ENCODE data around the gene SOX18. TPM values are rescaled to one million over a fixed set of nuclear protein-coding genes. Genes with fewer than 3 reads are reported as not detected.

The SOX18 gene
- total and polyA plus RNA-seq, 2 of the 13 experiments (the other 11 are each of a cell fraction or from before 2014, with no cell fraction given), result 1.6 to 1.9 TPM

DNA sequence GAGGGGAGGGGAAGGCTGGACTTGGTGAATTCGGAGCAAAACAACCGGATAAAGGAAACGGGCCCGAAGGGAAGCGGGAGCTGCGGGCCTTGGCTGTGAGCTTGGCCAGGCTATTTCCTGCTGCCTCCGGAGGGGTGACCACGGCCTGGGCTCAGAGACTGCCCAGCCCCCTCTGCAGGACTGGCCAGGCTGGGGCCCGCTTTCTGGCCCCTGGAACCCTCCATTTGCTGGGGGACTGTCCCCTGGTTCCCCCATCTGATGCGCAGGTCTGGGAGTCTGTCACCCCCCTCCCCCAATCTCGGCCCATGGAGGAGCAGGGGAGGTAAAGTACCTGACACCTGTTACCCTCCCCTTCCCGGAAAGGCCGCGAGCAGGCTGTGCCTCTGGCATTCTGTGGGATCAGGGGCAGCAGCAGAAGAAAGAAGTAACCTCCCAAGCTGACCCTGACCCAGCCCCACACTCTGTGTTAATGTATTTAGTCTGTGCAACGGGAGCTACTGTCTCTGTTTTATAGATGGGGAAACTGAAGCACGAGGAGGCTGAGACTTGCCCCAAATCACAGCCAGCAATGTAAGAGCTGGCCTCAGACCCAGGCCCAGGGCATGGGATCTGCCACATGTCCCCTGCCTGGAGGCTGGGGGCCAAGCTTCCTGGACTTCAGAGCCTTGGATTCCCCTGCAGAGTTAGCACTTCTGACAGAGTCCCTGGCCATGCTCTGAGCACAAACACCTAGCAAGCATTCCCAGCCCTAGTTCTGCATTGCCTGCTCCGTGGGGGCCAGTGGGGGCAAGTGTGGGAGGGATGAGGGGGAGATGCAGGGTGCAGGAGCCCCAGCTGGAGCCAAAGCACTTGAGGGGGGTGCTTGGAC, 9.9 kb downstream of the SOX18 start (continued):
- TF ChIP-seq, protein P1, sequence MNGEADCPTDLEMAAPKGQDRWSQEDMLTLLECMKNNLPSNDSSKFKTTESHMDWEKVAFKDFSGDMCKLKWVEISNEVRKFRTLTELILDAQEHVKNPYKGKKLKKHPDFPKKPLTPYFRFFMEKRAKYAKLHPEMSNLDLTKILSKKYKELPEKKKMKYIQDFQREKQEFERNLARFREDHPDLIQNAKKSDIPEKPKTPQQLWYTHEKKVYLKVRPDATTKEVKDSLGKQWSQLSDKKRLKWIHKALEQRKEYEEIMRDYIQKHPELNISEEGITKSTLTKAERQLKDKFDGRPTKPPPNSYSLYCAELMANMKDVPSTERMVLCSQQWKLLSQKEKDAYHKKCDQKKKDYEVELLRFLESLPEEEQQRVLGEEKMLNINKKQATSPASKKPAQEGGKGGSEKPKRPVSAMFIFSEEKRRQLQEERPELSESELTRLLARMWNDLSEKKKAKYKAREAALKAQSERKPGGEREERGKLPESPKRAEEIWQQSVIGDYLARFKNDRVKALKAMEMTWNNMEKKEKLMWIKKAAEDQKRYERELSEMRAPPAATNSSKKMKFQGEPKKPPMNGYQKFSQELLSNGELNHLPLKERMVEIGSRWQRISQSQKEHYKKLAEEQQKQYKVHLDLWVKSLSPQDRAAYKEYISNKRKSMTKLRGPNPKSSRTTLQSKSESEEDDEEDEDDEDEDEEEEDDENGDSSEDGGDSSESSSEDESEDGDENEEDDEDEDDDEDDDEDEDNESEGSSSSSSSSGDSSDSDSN (CRISPR knock-in tag; IDR thresholded peaks at IDR 0.05), result peak; percentile 29; the same call in 1 of the 2 replicates
- TF ChIP-seq TEAD3 (CRISPR knock-in tag; optimal IDR thresholded peaks at IDR 0.05; ENCODE audit: borderline replicate concordance) (peak; percentile 11), ZNF891 (CRISPR knock-in tag; IDR thresholded peaks at IDR 0.05) (no peak), BRCA1 (CRISPR knock-in tag; IDR thresholded peaks at IDR 0.05) (no peak), ZNF883 (CRISPR knock-in tag; IDR thresholded peaks at IDR 0.05; ENCODE audit: not compliant biosample characterization) (peak; percentile 51), ZNF333 (CRISPR knock-in tag; IDR thresholded peaks at IDR 0.05; ENCODE audit: borderline replicate concordance) (no peak), ZMAT3 (CRISPR knock-in tag; conservative IDR thresholded peaks at IDR 0.05) (0 out of 2 replicates have a peak, but pooled peaks have one; percentile 19), ZSCAN31 (CRISPR knock-in tag; IDR thresholded peaks at IDR 0.05; ENCODE audit: low read depth) (no peak)
- TF ChIP-seq, protein P2, sequence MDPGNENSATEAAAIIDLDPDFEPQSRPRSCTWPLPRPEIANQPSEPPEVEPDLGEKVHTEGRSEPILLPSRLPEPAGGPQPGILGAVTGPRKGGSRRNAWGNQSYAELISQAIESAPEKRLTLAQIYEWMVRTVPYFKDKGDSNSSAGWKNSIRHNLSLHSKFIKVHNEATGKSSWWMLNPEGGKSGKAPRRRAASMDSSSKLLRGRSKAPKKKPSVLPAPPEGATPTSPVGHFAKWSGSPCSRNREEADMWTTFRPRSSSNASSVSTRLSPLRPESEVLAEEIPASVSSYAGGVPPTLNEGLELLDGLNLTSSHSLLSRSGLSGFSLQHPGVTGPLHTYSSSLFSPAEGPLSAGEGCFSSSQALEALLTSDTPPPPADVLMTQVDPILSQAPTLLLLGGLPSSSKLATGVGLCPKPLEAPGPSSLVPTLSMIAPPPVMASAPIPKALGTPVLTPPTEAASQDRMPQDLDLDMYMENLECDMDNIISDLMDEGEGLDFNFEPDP (CRISPR knock-in tag; conservative IDR thresholded peaks at IDR 0.05), result 0 out of 2 replicates have a peak, but pooled peaks have one; percentile 19
- TF ChIP-seq, protein P3, sequence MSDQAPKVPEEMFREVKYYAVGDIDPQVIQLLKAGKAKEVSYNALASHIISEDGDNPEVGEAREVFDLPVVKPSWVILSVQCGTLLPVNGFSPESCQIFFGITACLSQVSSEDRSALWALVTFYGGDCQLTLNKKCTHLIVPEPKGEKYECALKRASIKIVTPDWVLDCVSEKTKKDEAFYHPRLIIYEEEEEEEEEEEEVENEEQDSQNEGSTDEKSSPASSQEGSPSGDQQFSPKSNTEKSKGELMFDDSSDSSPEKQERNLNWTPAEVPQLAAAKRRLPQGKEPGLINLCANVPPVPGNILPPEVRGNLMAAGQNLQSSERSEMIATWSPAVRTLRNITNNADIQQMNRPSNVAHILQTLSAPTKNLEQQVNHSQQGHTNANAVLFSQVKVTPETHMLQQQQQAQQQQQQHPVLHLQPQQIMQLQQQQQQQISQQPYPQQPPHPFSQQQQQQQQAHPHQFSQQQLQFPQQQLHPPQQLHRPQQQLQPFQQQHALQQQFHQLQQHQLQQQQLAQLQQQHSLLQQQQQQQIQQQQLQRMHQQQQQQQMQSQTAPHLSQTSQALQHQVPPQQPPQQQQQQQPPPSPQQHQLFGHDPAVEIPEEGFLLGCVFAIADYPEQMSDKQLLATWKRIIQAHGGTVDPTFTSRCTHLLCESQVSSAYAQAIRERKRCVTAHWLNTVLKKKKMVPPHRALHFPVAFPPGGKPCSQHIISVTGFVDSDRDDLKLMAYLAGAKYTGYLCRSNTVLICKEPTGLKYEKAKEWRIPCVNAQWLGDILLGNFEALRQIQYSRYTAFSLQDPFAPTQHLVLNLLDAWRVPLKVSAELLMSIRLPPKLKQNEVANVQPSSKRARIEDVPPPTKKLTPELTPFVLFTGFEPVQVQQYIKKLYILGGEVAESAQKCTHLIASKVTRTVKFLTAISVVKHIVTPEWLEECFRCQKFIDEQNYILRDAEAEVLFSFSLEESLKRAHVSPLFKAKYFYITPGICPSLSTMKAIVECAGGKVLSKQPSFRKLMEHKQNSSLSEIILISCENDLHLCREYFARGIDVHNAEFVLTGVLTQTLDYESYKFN (CRISPR knock-in tag; conservative IDR thresholded peaks at IDR 0.05), result peak; percentile 9; the same call in 1 of the 2 replicates
- TF ChIP-seq, protein P4, sequence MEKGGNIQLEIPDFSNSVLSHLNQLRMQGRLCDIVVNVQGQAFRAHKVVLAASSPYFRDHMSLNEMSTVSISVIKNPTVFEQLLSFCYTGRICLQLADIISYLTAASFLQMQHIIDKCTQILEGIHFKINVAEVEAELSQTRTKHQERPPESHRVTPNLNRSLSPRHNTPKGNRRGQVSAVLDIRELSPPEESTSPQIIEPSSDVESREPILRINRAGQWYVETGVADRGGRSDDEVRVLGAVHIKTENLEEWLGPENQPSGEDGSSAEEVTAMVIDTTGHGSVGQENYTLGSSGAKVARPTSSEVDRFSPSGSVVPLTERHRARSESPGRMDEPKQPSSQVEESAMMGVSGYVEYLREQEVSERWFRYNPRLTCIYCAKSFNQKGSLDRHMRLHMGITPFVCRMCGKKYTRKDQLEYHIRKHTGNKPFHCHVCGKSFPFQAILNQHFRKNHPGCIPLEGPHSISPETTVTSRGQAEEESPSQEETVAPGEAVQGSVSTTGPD (CRISPR knock-in tag; IDR thresholded peaks at IDR 0.05), result no peak
- TF ChIP-seq, protein P5, sequence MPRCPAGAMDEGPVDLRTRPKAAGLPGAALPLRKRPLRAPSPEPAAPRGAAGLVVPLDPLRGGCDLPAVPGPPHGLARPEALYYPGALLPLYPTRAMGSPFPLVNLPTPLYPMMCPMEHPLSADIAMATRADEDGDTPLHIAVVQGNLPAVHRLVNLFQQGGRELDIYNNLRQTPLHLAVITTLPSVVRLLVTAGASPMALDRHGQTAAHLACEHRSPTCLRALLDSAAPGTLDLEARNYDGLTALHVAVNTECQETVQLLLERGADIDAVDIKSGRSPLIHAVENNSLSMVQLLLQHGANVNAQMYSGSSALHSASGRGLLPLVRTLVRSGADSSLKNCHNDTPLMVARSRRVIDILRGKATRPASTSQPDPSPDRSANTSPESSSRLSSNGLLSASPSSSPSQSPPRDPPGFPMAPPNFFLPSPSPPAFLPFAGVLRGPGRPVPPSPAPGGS (CRISPR knock-in tag; IDR thresholded peaks at IDR 0.05), result peak; percentile 31; the same call in 1 of the 2 replicates
- TF ChIP-seq, protein P6, sequence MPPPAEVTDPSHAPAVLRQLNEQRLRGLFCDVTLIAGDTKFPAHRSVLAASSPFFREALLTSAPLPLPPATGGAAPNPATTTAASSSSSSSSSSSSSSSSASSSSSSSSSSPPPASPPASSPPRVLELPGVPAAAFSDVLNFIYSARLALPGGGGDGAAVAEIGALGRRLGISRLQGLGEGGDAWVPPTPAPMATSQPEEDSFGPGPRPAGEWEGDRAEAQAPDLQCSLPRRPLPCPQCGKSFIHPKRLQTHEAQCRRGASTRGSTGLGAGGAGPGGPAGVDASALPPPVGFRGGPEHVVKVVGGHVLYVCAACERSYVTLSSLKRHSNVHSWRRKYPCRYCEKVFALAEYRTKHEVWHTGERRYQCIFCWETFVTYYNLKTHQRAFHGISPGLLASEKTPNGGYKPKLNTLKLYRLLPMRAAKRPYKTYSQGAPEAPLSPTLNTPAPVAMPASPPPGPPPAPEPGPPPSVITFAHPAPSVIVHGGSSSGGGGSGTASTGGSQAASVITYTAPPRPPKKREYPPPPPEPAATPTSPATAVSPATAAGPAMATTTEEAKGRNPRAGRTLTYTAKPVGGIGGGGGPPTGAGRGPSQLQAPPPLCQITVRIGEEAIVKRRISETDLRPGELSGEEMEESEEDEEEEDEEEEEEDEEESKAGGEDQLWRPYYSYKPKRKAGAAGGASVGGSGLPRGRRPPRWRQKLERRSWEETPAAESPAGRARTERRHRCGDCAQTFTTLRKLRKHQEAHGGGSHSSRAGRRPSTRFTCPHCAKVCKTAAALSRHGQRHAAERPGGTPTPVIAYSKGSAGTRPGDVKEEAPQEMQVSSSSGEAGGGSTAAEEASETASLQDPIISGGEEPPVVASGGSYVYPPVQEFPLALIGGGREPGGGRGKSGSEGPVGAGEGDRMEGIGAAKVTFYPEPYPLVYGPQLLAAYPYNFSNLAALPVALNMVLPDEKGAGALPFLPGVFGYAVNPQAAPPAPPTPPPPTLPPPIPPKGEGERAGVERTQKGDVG (CRISPR knock-in tag; IDR thresholded peaks at IDR 0.05; ENCODE audit: borderline replicate concordance), result 0 out of 2 replicates have a peak, but pooled peaks have one; percentile 5

Measured in HepG2 (cell line).